ENCODE data around the gene HSPA12A.

HSPA12A gene

DNA sequence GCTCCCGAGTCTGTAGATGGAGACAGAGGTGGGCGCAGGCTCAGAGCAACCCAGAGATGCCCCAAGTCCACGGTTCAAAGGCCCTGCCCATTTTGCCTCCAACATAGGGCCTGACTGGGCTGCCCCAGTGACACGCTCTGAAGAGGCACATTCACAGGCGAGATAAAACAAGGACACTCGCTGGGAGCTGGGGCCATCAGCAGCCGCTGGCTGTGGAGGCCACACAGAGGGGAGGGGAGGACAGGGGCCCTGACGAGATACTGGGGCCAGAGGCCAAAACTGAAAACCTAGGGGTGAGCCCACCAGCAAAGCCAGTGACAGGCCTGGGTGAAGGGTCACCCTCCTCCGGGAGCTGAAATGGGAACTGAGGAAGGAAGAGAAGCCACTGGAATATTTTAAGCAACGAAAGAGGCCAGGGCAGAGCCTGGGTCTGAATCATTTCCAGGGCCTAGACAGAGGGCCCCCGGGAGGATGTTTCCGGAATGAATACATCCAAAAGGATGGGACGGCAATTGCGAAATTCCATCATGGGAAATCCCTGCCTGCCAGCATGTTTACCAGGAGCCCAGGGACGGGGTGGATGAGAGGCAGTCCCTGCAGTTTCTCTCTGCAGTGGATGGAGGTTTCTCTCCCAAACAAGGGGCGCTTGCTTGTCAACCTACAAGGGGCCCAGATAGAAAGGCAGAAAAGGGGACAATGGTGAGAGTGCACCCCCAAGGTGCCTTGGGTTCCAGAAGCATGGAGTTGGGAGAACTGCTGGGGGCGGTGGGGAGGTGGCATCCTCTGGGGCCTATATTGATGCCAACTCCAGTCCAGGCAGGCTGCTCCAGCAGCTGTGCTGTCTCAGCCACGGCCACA is 29.0 kb upstream of the HSPA12A start:
- DNase-seq (ENCODE audit: low read depth in 2 of 2, low spot score in 1 of 2), result no peak

DNA sequence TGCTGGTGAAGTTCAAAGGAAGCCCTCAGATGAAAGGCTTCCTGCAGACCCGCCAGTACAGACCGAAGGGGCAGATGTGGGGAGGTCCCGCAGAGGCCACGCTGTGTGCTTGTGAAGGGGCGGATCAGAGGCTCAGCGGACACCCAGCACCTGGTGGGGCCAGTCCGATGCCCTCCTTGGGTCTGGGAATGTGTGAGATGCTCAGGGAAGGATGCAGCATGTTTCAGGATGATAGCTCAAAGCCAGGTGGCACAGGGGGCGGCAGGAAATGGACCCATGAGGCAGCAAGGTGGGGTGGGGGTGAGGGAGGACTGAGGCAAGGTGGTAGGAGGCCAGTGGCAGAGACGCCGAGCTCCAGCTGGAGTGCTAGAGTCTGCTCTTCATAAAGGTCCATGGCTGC is 27.9 kb upstream of the HSPA12A start:
- no peak for DNase-seq (ENCODE audit: low read depth in 2 of 2, low spot score in 1 of 2)

DNA sequence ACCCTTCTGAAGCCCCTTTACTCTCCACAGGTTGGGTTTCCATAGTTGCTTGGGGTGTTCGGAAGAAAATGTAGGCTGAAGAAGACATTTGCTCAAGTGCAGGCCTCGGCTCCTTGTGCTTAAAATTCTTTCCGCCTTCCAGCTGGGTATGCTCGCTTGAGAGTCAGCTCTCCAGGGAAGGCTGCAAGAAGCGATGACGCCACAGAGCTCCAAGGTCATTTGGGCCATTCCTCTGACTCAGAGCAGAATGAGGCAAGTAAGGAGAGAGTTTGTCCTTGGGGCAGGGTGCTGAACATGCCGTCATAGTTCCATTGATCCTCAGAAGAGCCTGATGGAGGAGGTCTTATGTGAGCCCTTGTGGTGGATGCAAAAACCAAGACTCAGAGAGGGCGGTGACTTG is 27.4 kb upstream of the HSPA12A start:
- DNase-seq (ENCODE audit: low read depth in 2 of 2, low spot score in 1 of 2), result no peak

DNA sequence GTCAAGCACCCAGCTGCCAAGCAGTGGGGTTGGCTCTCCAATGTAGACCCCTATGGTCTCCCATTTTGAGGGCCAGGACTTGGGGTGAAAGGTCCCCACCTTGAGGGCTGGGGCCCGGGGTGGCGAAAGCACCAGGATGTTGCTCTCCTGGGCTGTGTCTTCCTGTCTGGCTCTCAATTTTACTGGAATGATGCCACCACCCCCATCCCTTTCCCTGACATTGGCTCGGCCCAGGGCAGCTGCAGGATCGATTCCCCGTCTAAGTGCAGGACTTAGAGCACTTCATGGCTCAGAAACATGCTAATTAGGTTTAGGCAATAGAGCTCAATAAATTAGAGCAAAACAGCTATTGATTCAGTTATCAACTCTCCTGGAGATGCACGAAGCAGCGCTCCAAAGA is 27.0 kb upstream of the HSPA12A start:
- DNase-seq (ENCODE audit: low read depth in 2 of 2, low spot score in 1 of 2), result no peak

DNA sequence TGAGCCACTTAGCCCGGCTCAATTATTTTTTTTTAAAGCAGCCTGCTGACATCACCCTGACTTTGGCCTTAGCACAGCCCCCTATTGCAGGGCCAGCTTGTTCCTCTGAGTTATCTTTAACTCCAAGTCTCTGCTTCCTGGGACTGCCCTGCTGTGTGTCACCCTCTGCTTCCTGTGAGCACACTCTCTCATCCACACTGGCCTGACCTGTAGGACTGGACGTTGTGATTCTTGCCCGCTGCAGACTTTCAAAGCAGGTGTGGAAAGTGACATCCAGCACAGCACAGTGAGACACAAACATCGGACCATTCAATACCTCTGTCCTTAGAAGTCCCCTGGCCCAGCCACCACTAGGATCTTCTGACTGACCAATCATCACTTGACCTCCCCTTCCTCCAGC is 26.4 kb upstream of the HSPA12A start:
- DNase-seq (ENCODE audit: low read depth in 2 of 2, low spot score in 1 of 2), result no peak

DNA sequence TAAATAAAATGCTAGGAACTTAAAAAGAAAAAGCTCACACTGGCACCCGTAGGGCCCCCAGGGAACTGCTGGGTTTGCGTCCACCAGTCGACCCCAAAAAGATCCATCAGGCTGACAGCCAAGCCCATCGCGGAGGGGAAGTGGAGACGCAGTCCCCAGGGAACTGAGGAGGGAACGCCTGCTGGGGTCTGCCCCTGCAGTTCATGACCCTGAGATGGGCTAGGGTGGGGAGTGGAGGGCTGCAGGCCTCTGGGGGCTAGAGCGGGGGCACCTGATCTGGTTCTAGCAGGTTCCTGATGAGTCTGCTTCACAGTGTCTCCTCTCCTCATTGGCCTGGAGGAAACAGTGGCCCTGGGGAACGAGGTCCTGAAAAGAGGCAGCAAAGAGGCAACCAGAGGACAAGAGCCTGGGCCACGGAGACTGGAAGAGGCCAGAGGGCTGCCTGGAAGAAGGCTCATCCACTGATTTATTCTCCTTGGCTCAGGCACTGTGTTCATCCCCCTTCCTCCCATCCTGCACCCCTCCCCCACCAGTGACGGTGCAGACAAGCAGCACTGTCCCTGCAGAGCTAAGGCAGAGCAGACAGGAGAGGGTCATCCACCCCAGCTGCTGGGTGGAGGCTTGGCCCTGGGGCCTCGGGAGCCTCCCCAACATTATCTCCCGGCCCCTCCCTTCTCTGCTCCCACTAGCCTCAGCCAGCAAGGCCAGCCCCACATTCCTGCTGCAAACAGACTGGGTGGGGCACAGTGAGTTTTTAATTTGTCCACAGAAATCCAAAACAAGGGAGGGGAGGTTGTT is 24.7 kb upstream of the HSPA12A start:
- DNase-seq (ENCODE audit: low read depth in 2 of 2, low spot score in 1 of 2), result no peak

DNA sequence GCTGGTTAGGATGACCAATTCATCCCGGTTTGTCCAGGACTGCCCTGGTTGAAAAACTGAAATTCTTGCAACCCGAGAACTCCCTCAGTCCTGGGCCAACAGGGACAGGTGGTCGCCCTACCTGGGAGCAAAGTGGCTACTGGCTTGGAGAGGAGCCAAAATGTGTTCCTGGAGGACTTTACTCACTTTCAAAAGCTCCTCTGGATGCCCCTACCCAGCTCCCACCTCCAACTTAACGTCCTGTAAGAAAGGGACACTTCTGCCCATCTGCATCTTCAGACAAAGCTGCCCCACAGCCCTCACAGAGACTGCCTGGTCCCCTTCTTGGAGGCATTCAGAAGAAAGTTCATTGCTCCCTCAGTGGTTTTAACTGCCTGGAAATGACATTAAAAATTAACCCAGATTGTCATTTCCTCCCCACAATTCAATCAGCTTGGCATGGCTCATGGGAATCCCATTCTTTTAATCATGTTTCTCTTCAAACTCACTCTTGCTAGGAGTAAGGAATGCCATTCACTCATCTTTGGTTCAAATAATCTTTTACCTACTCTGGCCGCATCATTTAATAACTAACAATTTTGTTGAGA is 24.0 kb upstream of the HSPA12A start:
- DNase-seq (ENCODE audit: low read depth in 2 of 2, low spot score in 1 of 2), result no peak

DNA sequence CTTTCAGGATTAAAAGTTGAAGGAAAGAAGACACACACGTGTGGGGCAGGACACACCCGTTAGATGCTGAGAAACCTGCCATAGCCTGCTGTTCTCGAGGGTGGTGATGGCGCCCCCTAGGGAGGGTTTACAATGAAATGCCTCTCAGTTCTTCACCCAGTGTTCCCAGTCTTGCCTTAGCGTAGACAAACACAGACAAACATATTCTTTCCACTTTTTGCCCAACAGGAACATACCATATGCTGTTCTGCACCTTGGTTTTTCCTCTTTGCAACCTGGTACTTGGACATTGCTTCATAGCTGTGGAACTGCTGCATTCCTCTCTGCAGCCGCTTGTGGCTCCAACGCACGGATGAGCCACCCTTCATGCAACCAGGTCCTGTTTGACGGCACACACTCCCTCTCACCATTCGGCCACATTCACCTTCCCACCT is 23.3 kb upstream of the HSPA12A start:
- DNase-seq (ENCODE audit: low read depth in 2 of 2, low spot score in 1 of 2), result no peak

DNA sequence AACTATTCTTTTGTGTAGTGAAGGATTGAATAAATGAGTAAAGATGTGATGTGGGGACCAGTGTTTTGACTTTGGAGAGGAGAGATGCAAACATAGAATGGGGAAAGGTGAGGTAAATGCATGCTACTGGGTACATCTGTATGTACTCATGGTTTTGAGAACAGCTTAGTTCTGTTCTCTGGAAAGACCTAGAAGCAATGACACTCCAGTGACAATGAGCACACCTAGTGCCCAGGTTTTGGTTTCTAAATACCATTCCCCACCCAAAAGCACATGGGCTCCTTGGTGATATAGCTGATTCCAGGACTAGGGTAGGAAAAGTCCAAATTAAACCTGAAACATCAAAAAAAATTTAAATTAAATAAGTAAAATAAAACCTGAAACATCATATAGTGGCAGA is 22.6 kb upstream of the HSPA12A start:
- DNase-seq (ENCODE audit: low read depth in 2 of 2, low spot score in 1 of 2), result no peak

DNA sequence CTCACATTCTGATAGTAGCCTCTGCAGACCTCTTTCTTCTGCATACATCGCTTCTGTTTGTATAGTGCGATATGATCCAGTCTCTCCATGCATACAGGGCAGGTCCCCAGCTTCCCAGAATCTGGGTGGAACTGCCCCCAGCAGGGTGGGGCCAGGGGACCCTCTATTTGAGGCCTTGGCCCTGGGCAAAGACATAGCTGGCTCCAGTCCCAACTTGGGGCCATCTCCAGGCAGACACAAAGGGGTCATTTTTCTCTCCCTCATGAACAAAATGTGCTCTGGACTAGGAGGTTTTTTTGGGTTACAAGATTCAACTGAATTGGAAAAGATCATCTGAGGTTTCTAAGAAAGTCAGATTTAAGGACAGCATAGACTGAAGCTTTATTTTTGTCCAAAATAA is 21.1 kb upstream of the HSPA12A start:
- DNase-seq (ENCODE audit: low read depth in 2 of 2, low spot score in 1 of 2), result no peak

DNA sequence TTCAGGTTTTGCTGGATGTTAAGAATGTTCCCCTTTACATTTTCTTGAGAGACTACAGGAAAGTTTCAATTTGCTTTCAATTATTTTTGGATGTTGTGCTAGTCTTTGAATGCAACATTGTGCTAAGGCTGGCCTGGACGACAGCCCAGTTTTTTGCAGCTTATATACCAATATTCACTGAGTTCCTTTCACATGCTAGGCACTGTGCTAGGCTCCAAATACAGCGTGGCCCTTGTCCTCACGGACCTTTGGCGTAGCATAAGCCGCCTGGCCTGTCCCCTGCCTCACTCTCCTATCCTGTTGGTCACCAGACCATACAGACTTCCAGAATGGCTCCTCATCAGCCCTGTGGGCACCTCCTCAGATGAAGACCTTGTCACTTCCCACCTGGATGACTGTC is 19.5 kb upstream of the HSPA12A start:
- no peak for DNase-seq (ENCODE audit: low read depth in 2 of 2, low spot score in 1 of 2)

DNA sequence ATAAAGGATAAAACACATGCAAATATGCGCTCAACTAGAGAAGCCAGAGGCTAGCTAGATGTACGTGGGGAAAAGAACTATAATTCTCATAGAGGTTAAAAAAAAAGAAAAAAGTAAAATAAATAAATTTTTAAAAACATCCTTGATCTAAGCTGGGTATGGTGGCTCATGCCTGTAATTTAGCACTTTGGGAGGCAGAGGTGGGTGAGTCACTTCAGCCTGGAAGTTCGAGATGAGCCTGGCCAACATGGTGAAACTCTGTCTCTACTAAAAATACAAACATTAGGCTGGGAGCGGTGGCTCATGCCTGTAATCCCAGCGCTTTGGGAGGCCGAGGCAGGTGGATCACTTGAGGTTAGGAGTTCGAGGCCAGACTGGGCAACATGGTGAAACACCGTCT is 18.6 kb upstream of the HSPA12A start:
- no peak for DNase-seq (ENCODE audit: low read depth in 2 of 2, low spot score in 1 of 2)

DNA sequence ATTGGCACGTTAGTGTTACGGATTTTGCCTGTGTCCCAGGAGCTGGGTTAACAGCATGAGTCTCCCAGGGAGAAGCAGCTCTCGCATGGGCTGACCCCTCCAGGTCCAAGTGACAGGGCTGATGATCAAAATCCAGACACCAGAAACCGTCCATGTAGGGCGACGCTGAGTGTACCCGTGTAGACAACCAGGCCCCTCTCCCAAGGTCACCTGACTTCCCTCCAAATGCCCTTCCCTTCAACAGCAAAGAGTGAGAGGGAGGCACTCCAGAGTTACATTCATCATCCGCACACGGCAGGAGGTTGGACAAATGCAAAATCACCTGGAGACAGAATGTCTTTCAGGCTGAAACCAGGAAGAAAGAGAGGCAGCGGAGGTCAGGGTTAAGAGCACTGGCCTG is 14.9 kb upstream of the HSPA12A start:
- DNase-seq (ENCODE audit: low read depth in 2 of 2, low spot score in 1 of 2), result no peak

DNA sequence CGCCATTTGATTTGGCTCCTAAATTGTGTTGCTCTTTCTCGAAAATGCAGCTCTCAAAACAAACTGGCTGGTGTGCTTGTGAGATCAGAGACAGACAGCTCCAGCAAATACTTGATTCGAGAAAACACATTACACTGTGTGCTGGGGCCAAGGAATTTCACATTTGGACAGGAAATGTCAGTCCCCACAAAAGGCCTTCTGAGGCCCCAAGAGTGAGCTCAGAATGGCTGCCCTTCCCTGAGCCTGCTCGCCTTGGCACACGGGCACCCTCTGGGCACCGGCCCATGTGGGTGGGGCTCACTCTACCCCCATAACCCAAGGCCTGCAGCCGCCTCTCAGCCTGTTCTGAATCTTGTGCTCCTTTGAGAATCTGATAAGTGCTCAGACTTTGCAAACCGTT is 13.9 kb upstream of the HSPA12A start:
- no peak for DNase-seq (ENCODE audit: low read depth in 2 of 2, low spot score in 1 of 2)

DNA sequence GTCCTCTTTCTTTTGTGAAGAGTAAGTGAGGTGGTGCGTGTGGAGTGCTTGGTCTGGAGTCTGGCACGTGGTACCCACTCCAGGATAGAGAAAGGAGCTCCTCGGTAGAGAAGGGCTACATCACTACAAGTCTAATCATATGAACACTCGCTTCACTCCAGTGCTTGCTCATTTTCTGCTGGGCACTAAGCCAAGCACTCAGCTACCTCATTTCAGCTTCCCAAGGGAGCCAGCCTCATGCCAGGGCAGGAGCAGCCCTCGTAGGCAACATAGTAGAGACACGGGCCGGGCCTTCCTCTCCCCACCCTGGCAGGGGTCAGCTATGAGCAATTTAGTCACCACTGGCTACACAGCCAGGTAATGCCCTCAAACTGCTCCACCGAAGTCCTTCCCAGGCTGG is 11.4 kb upstream of the HSPA12A start:
- no peak for DNase-seq (ENCODE audit: low read depth in 2 of 2, low spot score in 1 of 2)

DNA sequence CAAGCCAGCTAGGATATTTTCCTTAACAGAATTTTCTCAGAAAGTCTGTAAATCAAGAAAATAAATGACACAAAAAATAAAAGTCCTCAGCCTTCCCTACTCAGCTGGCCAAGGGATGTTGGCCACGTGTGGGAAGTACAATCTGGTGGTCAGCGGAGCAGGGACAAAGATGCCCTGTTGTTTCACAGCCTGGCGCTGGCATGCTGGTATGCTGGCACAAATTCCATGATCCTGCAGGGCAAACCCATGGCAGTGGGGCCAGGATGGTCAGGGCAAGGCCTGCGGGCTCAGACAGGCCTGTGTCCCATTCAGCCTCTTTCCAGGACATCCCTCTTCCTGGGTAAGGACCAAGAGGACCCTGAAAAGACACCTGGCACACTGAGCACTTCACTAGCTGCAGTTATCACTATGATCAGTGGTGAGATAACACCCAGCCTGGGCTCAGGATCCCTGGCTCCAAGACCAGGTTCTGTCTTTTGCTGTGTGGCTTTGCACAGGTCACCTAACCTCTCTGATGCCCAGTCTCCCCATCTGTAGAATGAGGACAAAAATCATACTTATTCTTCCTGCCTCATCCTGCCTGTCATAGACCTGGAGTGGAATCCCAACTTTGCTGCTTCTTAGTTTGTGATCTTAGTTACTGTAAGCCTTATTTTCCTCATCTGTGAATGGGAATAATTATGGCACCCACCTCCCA is 10.8 kb upstream of the HSPA12A start:
- DNase-seq (ENCODE audit: low read depth in 2 of 2, low spot score in 1 of 2), result no peak

DNA sequence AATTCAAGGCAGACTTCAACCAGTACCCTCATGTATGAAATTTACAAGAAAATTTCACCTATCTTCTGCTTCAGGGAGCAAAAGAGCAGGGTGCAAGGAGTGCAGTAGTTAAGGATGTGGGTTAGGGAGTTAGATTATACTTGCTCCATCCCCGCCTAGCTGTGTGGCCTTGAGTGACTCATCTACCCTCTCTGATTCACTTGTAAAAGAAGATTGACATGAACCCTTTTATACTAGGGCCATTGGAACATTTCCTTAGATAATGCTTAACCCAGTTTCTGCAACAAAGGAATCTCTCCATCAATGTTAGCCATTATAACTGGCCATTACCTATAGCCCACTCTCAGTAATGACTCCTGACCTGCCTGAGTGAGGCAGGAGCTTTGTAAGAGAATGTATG is 10.2 kb upstream of the HSPA12A start:
- no peak for DNase-seq (ENCODE audit: low read depth in 2 of 2, low spot score in 1 of 2)

DNA sequence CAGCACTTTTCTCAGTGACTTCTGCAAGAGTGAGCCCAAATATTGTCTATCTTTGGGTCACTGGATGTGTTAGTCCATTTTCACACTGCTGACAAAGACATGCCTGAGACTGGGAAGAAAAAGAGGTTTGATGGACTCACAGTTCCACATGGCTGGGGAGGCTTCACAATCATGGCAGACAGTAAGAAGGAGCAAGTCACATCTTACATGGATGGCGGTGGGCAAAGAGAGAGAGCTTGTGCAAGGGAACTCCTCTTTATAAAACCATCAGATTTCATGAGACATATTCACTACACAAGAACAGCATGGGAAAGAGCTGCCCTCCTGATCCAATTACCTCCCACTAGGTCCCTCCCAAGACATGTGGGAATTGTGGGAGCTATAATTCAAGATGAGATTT is 6.1 kb upstream of the HSPA12A start:
- DNase-seq (ENCODE audit: low read depth in 2 of 2, low spot score in 1 of 2), result no peak

DNA sequence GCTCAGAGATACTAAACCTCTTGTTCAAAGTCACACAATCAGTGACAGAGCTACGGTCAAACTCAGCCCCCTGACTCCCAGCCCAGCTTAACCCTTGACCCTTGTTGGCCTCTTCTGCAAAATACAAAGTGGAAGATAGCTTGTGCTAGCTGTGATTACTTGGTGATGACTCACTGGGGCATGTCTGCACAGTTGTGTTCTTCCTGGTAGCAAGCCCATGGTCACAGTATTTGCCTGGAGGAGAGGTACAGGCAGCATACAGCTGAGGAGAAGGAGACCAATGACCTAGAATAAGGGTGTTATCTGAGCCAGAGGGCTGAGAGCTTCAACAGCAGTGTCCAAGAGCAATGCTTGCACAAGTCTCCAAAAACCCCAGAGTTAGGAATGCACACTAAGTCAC is 5.7 kb upstream of the HSPA12A start:
- DNase-seq (ENCODE audit: low read depth in 2 of 2, low spot score in 1 of 2), result no peak

DNA sequence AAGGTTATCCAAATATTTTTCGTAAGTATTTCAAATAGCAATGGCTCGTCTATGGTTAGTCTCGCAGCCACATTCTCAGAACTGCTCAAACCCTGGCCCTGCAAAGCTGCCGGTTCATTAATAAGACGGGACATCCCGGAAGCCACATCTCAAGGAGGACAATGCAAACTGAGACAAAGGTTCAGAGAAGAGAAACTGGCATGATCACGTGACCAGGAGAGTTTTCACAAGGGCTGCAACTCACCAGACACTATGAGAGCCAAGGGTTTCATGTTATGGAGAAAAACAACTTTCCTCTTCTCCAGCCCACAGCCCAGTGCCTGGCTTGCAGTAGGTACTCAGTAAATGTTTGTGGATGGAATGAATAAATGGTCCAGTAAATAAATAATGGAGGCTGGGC is 5.0 kb upstream of the HSPA12A start:
- no peak for DNase-seq (ENCODE audit: low read depth in 2 of 2, low spot score in 1 of 2)

DNA sequence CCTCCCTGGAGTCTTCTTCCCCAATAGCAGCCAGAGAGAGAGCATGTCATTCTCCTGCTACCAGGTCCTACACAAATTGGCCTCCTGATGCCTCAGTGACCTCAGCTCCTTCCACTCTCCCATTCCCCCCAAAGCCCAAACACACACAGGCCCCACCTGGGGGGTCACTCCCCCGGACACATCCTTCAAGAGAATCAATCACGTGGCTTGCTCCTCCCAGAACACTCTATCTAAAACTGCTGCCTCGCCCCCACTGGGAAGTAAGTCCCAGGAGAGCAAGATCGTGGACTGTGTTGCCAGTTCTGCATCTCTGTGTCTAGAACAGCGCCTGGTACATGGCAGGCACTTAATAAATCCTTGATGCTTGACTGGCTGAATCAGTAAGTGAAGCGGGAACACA is 2.5 kb upstream of the HSPA12A start:
- DNase-seq (ENCODE audit: low read depth in 2 of 2, low spot score in 1 of 2), result no peak
